Measurements from ENCODE around the gene SECISBP2L.
"Not testable (repeated sequence)": the region's sequence is repeated elsewhere in the genome, so short reads cannot be mapped to it uniquely, and the experiment has no call there.

The SECISBP2L gene

DNA sequence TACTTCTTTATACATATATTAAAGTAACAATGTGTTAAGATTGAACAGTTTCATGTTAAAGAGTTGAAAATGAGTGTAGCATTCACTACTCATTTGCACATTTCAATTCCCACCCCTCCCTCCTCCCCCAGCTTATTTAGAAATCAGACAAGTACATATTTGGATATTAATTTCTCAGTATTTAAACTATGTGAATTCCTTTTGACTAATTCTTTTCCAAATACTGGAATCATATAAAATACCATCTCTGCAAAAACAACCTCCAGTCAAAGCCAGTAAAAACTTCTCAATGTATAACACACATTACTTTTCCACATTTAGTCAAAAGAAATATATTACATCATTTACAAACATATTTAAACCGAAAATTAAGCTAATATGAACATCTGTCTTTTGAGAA lies 57.1 kb downstream of the SECISBP2L start:
- DNase-seq = no peak

DNA sequence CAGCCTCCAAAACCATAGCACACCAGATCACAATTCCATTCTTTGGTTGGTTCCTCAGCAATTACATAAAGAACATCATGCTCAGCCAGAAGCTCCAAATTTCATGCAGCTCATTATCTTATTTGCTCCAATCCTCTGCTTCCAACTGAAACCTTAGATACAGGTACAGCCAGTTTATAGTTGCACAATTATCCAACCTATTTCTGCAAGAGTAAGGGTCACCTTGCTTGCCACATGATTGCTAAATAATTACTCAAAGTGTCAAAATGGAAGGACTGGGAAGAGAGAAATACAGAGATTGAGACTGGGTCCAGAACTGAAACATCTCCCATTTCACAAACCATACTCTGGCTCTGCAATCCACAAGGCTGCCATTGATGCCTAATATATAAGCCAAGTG lies 59.1 kb downstream of the SECISBP2L start:
- no peak for DNase-seq

DNA sequence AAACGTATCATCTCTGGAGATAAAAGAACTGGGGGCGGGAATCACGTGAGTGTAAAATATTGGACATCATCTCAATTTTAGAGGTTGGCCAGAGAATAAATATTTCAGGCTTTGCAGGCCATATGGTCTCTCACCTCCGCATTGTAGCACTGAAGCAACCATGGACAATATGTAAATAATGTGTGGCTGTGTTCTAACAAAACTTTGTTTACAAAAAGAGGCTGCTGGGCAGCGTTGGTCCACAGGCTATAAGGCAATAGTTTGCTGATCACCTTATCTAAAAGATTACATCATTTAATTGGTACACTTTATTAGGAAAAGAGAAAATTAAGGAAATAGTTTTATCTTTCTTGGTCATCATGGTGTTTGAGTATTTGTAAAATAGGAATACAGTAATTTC lies 60.0 kb downstream of the SECISBP2L start:
- DNase-seq = no peak

DNA sequence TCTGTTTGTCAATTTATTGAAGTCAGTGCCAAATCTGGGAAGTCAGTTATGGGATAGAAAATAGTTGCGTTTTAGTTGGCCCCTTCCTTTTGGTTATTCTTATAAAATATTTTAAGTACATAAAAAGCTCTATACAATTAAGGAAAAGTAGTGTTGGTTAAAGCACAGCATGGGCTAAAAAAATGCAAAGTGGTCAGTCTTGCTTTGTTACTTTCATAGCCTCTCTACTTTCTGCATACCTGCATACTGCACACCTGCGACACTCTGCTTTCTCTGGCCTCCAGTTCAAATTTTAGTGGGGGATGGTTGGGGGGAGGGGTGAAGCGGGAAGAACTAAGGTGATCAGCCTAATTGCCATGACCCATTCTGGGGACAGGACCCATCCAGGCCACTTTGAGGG lies 60.7 kb downstream of the SECISBP2L start:
- no peak for DNase-seq

DNA sequence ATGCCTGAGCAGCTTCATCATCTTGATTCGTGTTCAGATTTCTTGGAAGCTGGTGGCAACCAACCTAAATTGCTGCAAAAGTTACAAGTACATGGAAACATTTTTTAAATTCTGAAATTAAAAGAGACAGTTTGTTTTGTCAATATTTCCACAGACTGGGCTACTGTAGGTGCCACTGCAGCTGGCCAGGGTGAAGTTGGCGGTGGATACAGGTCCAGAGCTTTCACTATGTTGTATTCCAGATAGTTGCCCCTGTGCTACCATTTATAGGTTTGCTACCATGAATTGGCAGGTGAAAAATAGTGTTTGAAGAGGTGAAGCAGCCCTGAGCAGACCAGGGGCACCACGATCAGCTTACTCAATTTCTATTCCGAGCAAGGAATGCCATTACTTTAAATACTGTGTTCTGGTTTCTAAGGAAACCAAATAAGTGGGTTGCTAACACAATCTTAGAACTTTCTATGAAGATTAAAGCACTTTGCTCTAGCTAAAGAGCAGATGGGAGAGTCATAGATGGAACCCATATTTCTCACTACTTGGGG lies 61.4 kb downstream of the SECISBP2L start:
- no peak for DNase-seq

DNA sequence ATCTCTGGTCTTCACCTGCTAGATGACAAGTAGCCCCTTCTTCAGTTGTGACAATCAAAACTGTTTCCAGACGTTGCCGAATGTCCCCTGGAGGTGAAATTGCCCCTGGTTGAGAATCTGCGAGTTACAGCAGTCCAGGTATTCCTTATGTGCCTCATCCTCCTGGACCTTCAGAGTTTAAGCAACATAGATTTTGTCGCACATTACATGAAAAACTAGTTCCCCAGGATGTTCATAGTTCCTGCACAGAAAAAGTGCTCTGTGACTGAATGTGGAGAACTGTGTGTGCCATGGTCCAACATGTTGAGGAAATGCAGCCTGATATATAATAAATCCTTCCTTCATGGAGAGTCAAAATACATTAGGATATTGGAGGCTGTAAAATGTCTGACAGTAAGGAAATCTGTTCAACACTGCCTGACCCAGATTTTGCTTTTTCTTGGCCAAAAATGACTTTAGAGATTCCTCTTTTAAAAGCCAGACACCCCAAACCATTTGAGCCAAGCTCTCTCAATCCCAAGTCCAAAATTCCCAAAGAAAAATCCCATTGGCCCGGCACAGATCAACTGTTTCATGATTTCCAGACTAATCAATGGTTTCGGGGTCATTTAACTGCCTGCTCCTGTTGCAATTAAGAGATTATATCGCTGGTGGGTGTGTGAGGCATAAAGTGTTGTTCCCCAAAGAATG lies 62.1 kb downstream of the SECISBP2L start:
- no peak for DNase-seq

DNA sequence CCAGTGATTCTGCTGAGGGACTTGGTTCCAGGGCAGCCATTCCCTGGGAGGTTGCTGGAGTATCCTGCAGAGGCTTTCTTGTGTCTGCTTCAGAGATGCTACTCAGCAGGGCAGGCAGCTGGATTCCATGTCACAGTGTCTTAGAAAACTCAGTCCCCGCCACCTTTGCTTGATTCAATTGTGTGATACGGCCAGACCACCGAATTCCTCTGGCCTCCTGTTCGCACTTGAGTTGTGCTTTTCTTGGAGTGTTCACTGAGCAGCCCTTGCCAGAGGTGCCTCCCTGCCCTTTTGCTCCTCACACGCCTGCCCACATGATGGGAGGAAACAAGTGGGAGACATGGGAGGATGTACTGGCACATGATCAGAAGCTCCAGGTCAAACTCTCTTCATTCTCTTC lies 62.9 kb downstream of the SECISBP2L start:
- no peak for DNase-seq

DNA sequence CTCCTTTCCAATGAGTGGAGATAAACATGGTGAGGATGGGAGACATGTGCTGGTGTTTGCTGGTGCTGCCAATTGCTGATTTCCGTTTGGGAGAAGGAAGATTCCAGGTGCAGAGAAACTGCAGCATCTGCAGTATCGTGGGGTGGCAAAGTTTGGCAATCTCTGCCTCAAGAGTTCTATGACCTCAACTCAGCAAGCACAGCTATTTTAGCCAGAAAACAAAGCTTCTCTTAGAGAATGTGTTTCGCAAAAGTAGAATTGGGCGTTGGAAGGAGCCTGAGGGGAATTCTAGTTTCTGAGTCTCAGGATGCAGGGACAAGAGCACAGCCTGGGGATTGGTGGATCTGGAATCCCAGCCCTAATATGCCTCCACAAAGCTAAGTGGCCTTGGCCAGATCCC lies 64.3 kb downstream of the SECISBP2L start:
- DNase-seq = no peak

DNA sequence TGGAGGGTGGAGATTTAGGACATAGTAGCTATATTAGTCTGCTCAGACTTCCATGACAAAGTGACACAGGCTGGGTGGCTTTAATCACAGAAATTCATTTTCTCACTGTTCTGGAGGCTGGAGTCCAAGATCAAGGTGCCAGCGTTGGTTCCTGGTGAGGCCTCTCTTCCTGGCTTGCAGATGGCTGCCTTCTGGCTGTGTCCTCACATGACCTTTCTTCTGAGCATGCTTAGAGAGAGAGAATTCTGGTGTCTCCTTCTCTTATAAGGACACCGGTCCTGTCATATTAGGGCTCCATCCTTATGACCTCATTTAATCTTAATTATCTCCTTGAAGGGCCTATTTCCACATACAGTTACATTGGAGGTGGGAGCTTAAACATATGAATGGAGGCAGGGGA lies 67.6 kb downstream of the SECISBP2L start:
- DNase-seq = no peak

DNA sequence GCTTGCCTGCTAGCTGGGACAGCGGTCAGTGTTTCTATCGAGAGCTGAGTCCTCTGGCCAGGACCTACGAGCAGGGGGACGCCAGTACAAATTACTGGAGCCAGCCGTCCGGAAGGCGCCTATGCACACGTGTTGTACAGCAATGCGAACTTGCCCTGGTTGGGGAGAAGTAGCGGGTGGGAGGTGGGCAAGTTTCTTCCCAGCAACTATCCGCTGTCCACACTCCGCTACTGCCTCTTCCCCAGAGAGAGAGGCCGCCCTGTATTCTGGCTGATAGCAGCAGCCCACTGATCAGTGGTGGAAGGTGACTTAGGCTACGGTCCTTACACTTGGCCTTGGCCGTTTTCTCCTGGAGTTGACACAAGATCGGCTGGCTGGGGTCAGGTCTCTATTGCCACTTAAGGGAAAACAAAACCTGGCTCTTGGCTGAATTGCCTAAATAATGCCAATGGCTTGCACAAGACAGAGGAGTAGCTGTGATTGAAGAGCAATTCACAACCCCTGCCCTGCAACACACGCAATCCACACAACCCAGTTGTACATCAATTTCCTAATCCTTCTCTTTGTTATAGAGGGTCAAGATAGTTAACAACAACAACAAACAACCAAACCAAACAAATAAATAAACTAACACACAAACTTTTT lies 69.7 kb downstream of the SECISBP2L start:
- DNase-seq = no peak

DNA sequence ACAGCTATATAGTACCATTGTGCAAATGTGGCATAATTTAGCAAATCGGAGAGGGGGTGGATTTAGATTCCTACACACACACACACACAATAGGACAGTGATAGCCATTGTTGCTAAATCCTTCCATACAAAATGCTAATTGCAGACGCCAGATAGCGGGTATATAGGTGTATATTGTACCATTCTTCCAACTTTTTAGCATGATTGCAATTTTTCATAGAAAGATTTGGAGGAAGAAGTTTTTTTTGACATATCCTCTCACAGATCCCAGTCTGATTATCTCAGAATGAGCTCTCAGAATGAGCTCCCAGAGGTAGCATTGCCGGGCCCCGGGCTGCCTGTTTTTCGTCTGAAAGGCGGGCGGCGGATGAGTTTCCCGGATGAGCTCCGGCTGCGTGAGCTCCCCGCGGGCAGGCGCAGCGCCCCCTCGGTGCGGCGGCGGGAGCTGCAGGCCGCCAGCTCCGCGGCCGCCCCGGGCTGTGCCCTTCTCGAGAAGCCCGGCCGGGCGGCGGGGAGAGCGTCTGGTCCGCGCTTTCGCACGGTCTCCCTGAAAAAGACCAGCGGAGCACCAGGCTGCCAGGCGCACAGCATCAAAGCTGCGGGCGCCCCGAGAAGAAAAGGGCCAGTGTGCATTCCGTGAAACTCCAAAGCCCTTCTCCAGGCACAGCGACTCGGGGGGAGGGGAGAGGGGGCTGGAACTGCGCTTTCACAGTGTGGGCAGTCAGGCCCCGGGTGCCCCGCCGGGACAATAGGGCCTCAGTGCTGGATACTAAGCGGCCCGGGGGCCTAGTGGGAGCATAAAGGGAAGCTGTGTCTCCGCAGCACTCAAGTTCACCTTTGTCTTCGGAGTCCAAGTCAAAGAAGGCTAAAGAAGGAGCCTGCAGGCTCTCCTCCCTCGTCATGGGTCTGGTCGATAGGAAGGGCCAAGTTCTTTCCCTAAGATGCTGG lies 70.5 kb downstream of the SECISBP2L start:
- DNase-seq = peak; percentile 28

DNA sequence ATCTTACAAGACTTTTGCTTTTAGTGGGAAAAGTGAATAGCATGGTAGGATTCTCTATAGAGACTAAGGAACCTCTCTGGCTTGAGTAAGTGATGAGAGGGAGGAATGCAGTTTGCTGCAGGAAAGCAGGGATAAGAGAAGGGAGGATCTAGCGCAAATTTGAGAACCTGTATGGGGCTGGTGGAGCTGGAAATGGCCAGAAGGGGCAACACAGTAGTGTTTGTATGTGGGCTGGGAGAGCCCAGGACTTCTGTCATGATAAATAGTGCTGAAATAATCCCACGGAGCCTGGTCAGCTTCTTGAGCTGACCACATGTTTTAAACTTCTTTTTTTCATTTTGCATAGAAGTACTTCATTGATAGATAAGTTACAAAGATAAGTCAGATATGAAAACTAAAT lies 71.4 kb downstream of the SECISBP2L start:
- no peak for DNase-seq

DNA sequence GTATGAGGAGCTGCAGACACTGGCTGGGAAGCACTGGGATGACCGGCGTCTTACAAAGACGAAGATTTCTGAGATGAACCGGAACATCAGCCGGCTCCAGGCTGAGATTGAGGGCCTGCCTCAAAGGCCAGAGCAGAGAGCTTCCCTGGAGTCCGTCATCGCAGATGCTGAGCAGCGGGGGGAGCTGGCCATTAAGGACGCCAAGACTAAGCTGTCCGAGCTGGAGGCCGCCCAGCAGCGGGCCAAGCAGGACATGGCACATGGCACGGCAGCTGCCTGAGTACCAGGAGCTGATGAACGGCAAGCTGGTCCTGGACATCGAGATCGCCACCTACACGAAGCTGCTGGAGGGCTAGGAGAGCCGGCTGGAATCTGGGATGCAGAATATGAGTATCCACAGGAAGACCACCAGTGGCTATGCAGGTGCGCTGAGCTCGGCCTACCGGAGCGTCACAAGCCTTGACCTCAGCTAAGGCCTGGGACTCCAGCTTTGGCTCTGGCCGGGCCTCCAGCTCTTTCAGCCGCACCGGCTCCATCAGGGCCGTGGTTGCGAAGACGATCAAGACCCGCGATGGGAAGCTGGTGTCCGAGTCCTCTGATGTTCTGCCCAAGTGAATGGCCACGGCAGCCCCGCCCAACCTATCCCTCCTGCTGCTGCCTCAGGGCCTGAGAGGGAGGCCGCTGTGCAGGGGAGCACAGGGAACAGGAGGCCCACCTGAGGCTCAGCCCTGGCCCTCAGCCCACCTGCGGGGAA lies 73.3 kb downstream of the SECISBP2L start:
- DNase-seq = no peak

DNA sequence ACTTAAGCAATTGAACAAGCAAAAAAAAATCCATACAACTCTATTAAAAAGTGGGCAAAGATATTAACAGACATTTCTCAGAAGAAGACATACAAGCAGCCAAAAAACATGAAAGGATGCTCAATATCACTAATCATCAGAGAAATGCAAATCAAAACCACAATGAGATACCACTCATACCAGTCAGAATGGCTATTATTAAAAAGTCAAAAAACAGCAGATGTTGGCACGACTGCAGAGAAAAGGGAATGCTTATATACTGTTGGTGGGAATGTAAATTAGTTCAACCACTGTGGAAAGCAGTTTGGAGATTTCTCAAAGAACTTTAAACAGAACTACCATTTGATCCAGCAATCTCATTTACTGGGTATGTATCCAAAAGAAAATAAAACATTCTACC lies 75.3 kb downstream of the SECISBP2L start:
- not testable (repeated sequence) for DNase-seq

DNA sequence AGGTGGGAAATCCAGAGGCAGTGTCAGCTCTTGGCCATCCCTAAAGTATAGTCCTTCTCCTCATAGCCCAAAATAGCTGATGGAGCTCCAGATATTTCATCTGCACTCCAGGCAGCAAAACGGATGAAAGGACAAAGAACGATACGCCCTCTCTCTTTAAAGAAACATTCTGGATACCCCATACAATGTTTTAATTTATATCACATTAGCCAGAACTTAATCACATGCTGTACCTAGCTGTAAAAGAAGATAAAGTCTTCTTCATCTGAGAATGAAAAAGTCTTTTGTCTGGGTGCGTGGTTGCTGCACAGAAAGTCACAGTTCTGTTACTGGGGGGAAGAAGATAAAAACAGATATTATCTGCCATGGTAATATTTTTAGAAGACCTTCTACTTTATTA lies 78.2 kb downstream of the SECISBP2L start:
- no peak for DNase-seq

DNA sequence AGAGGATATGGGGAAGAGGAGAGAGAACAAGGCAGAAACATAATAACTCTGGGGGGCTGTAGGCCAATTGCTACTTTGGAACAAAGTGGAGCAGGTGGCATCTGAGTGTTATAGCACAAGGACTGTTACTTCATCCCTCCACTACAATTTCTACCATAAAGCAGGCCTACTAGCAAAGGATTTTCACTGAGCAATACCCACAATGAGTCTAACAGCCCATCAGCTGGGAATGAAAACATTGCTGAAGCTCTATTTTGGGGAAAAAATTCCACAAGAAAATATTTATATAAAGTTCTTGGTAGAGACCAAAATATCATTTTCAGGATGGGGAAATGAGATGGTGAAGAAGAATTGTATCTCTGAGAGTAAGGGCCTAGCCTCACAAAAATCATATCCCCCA lies 78.9 kb downstream of the SECISBP2L start:
- no peak for DNase-seq

DNA sequence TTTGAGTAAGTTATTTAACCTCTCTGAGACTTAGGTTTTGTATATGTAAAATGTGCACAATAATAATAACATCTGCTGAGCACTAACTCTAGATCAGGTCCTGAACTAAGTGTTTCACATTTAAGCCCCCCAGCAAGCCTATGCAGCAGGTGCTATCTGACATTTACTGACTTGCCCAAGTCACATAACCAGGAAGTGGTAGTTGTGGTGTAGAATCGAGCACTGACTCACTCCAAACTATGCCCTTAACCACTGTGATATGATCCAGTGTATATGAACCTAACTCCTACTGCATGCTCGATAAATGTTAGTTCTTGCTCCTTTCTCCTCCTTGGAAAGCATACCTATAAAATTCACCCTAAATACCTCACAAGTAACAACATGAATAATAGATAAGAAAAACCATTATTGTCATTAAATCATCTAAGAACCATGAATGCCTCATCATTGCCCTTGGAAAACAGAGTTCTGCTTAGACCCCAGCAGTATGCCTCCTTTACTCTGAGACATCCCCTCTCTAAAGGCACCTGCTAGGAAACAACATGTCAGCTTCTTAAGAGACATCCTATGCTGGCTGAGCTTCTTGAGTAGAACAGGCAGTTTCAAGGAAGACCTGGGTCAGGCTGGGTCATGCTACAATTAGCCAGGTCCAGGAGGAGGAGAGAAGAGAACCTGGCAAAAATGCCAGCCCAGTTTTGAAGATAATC lies 79.5 kb downstream of the SECISBP2L start:
- DNase-seq = no peak

DNA sequence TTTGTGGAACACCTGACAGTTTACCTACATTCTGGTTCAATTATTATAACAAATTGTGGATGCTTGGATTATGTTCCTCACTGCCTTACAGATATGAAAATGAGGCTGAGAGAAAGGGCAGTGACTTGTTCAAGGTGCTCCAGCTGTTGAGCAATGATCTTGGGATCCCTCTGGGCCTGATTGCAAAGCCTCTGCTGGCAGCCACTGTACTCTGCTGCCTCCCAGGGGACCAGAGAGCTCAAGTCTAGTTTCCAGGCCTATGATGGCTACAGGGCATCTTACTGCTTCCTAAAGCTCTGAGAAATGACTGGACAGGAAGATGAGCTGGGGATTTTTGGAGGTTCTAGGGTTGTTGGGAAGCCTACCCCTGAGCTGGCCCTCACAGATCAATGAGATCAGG lies 80.3 kb downstream of the SECISBP2L start:
- no peak for DNase-seq

DNA sequence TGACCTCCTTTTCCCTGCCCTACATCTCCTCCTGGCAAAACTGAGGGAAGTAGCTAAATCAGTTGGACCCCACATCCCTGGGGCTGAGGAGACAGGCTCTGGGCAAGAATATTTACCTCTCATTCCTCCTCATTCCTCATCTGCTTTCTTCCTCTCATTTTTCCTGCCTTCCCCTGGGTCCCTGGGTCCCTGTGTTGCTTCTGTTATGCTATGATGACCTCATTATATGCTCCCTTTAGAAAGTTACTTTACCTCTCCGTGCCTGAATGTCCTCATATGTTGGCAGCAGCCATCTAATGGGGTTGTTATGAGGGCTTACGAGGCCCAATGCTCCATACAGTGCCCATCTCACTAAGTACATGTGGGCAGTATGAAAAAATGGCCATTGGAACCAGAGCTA lies 81.3 kb downstream of the SECISBP2L start:
- DNase-seq = no peak

DNA sequence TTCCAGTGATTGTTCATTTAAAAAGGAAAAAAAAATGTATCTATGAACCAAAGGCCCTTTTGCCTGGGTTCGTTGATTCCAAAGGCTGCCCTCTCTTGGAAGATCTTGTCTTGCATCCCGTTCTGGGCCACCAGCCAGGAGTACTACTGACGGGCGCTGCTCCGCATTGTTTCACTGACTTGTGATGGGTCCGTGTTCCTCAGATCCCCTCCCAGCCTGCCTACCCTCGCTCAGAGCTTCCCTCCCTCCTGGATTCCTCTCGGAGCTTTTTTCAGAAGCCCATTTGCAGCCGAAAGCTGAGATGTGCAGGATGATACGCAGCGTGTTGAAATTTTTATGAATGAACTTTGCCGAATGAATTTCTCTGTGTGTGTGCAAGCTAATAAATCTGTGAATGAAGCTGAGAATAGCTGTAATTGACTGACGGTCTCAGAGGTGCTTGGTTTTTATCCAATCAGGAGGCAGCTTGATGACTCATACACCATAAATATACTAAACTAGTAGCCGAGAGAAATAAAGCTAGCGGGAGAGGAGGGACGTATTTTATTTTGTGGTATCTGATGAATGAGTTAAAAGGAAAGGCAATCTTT lies 82.6 kb downstream of the SECISBP2L start, which contains the start of gene SHC4:
Gene SHC4, minus strand, starts transcription at position 396 of the 590 bp plus-strand sequence. CDS start 904 bp downstream, outside the sequence.
- DNase-seq = no peak
